ENCODE measurements around the gene GPR68.

DNA sequence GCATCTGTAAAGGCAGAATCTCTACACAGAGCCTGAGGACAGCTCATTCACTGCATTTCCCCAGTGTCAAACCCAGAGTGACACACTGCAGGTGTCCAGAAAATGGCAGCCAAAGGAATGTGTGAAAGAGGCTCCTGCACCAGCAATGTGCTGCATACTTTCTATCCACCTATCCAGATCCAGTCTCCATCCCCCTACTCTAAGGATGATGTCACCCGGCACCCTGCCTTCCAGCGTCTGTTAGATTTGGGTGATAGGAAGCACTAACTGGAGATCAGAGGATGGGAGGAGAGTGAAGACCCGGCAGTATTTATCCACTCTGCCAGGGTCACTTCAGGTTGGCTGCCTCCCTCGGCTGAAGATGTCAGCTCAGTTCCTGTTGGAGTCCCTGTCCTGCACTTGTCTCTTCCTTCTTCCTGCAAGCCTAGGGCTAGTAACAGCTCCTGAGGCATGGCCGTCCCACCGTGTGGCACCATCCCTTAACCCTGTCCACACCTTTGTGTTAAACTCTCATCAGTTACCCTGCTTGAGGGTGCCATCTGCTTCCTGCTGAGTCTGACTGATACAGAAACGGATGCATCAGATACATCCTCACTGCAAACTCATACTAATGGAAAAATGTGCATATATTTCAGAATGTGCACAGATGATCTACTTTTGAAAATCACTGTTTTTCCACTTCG is 13.0 kb upstream of the GPR68 start:
- TF ChIP-seq, protein P1, sequence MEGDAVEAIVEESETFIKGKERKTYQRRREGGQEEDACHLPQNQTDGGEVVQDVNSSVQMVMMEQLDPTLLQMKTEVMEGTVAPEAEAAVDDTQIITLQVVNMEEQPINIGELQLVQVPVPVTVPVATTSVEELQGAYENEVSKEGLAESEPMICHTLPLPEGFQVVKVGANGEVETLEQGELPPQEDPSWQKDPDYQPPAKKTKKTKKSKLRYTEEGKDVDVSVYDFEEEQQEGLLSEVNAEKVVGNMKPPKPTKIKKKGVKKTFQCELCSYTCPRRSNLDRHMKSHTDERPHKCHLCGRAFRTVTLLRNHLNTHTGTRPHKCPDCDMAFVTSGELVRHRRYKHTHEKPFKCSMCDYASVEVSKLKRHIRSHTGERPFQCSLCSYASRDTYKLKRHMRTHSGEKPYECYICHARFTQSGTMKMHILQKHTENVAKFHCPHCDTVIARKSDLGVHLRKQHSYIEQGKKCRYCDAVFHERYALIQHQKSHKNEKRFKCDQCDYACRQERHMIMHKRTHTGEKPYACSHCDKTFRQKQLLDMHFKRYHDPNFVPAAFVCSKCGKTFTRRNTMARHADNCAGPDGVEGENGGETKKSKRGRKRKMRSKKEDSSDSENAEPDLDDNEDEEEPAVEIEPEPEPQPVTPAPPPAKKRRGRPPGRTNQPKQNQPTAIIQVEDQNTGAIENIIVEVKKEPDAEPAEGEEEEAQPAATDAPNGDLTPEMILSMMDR (conservative IDR thresholded peaks at IDR 0.05; ENCODE audit: low read length), result no peak
- TF ChIP-seq EZH2phosphoT487 (IDR thresholded peaks at IDR 0.05; ENCODE audit: borderline replicate concordance, low read depth, low read length), result no peak

Data from OCI-LY7 (cell line).